GM23248 (cell line): ENCODE data around the gene ADARB1. TPM values are rescaled to one million over a fixed set of nuclear protein-coding genes. Genes with fewer than 3 reads are reported as not detected.
A peak's percentile ranks its signal among the peaks of the same experiment; 100 is the strongest.
"Not testable (repeated sequence)": the region's sequence is repeated elsewhere in the genome, so short reads cannot be mapped to it uniquely, and the experiment has no call there.

ENCODE experiments used
- DNase-seq: peaks from one replicate; pipeline ENCODE4 v3.0.0-alpha.2; 2015
- H2AFZ ChIP-seq: fragments of 200-600 bp; sonication (generic); 2 replicates; pipeline ENCODE4 v1.6.1; 2016; ENCODE audit warnings: antibody characterized with exemption
- H3F3A ChIP-seq: fragments of 200-600 bp; sonication (generic); 2 replicates; pipeline ENCODE4 v1.6.1; 2016; ENCODE audit warnings: mild to moderate bottlenecking, antibody characterized with exemption, mixed run types; ENCODE audit not compliant: insufficient read depth
- H3K27ac ChIP-seq: fragments of 200-600 bp; sonication (generic); 2 replicates; pipeline ENCODE4 v1.5.1; 2016; ENCODE audit warnings: mild to moderate bottlenecking
- H3K27me3 ChIP-seq: fragments of 200-600 bp; sonication (generic); replicated peaks from 2 replicates; pipeline ENCODE4 v1.6.1; 2016; ENCODE audit warnings: mild to moderate bottlenecking; ENCODE audit not compliant: insufficient read depth
- H3K36me3 ChIP-seq: fragments of 200-600 bp; sonication (generic); 2 replicates; pipeline ENCODE4 v1.6.1; 2016; ENCODE audit warnings: low read depth, mild to moderate bottlenecking
- H3K4me1 ChIP-seq: fragments of 200-600 bp; sonication (generic); 2 replicates; pipeline ENCODE4 v1.6.1; 2016; ENCODE audit warnings: mild to moderate bottlenecking; ENCODE audit not compliant: insufficient read depth
- H3K4me2 ChIP-seq: fragments of 200-600 bp; sonication (generic); one replicate; pipeline ENCODE4 v1.6.1; 2016; ENCODE audit warnings: mild to moderate bottlenecking; ENCODE audit not compliant: unreplicated experiment
- H3K4me3 ChIP-seq: fragments of 200-600 bp; sonication (generic); 2 replicates; pipeline ENCODE4 v1.5.1; 2016; ENCODE audit warnings: mild to moderate bottlenecking
- H3K79me2 ChIP-seq: fragments of 200-600 bp; sonication (generic); 2 replicates; pipeline ENCODE4 v1.6.1; 2016; ENCODE audit warnings: mild to moderate bottlenecking; ENCODE audit not compliant: insufficient read depth
- H3K9ac ChIP-seq: fragments of 200-600 bp; sonication (generic); 2 replicates; pipeline ENCODE4 v1.6.1; 2016; ENCODE audit warnings: mild to moderate bottlenecking
- H3K9me2 ChIP-seq: fragments of 200-600 bp; sonication (generic); 2 replicates; pipeline ENCODE4 v1.6.1; 2016; ENCODE audit warnings: mixed run types, mild to moderate bottlenecking, moderate library complexity; ENCODE audit not compliant: insufficient read depth
- H3K9me3 ChIP-seq: fragments of 200-600 bp; sonication (generic); one replicate; pipeline ENCODE4 v1.6.1; 2017; ENCODE audit warnings: low read depth
- H4K20me1 ChIP-seq: fragments of 200-600 bp; sonication (generic); 2 replicates; pipeline ENCODE4 v1.6.0; 2016; ENCODE audit not compliant: insufficient read depth
- EZH2 ChIP-seq: fragments of 200-600 bp; sonication (generic); IDR thresholded peaks from 2 replicates; pipeline ENCODE4 v1.6.1; 2018; ENCODE audit warnings: antibody characterized with exemption, mild to moderate bottlenecking; ENCODE audit not compliant: insufficient read depth, poor library complexity, severe bottlenecking
- EZH2phosphoT487 ChIP-seq: fragments of 200-600 bp; sonication (generic); IDR thresholded peaks from 2 replicates; pipeline ENCODE4 v1.6.1; 2018; ENCODE audit warnings: antibody characterized with exemption, moderate library complexity, mild to moderate bottlenecking, low read depth; ENCODE audit not compliant: insufficient read depth
- WGBS, 2 experiments: methylation state at CpG; one replicate each; pipeline ENCODE4 v1.1.6; 2015 to 2017; ENCODE audit warnings: low lambda C conversion rate in 2 of 2, low coverage in 1 of 2; ENCODE audit errors: missing lambda C conversion rate in 2 of 2; 5-methylcytosine and 5-hydroxymethylcytosine counted together
- in situ Hi-C: fragments of 300-500 bp; cut with MboI; formaldehyde crosslinking; loops from 2 replicates; pipeline ENCODE4 v1.15.0; 2020
- polyA plus RNA-seq: library from polyadenylated mRNA; unstranded; fragments of >200 nt; fragmentation: Nextera tagmentation; extraction: Ambion mirVana; gene quantifications from 2 replicates; pipeline ENCODE4 v1.2.1, GENCODE V29; 2016
- total RNA-seq: library from RNA; depleted of rRNA; stranded (reverse); fragments of >200 nt; shearing (Covaris generic); gene quantifications from 2 replicates; pipeline ENCODE4 v1.2.3, GENCODE V29; 2014

ADARB1 gene
- total and polyA plus RNA-seq, 2 experiments from 2014 or later = 16.3 to 17.4 TPM

GRCh38 chr21:45139473-45139872 lies 65.1 kb downstream of the ADARB1 start:
- no peak overlapping the region for H2AFZ ChIP-seq
- H3K9me2 ChIP-seq = no peaks in the 10 kb centered on the region
- H3K79me2 ChIP-seq = peaks cover 12% of the 10 kb centered on the region; the same call in 1 of the 2 replicates
- no peak overlapping the region for H3K4me3 ChIP-seq
- no peaks in the 10 kb centered on the region for H3K27me3 ChIP-seq
- in situ Hi-C loops = no loop called here
- H3F3A ChIP-seq = peaks cover 28% of the 10 kb centered on the region
- H4K20me1 ChIP-seq = no peaks in the 10 kb centered on the region
- DNase-seq = no peak
- H3K36me3 ChIP-seq = no peaks in the 10 kb centered on the region
- H3K9me3 ChIP-seq = no peaks in the 10 kb centered on the region
- peaks cover 24% of the 10 kb centered on the region for H3K4me1 ChIP-seq
- TF ChIP-seq EZH2phosphoT487 = no peak
- TF ChIP-seq EZH2 = no peak
- WGBS, 2 experiments = 95 to 97% methylated on average over 12 to 13 of the region's 13 CpGs
- no peak overlapping the region for H3K4me2 ChIP-seq
- H3K27ac ChIP-seq = no peak overlapping the region
- H3K9ac ChIP-seq = no peak overlapping the region

DNA sequence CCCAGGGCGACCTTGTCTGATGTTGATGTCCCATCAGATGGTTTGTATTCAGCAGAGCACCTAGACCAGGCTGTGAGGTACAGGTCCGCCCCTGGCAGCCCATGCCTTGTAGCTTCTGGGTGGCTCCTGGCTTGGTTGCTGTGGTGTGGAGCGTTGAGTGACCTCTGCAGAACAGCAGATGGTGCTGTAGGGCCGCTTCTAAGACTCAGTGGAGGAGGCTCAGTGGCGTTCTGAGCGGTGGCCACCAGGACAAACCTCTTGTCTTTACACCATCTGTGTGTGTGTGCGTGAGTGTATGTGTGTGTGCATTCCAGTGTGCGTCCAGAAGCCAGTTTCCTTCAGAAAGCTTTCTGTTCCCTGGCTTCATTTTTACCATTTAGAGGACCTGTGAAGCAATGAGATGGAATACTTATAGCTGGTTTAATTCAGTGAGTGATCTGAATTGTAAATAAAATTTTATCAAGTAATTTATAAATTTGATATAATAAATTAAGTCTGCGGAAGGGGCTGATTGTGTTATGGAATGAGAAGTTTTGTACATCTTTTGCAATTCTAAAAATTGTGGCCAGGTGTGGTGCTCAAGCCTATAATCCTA lies 66.1 kb downstream of the ADARB1 start:
- no peaks in the 10 kb centered on the region for H4K20me1 ChIP-seq
- no peak overlapping the region for H3K4me3 ChIP-seq
- TF ChIP-seq EZH2 (no peak), EZH2phosphoT487 (no peak)
- H3K4me2 ChIP-seq = no peak overlapping the region
- peaks cover 6% of the 10 kb centered on the region; the same call in 1 of the 2 replicates for H3K36me3 ChIP-seq
- 0 out of 2 replicates have a peak, but pooled peaks cover 8% of the 10 kb centered on the region for H3K79me2 ChIP-seq
- no peak overlapping the region for H3K9ac ChIP-seq
- H3F3A ChIP-seq = peaks cover 28% of the 10 kb centered on the region
- peak; percentile 95 for DNase-seq
- no peaks in the 10 kb centered on the region for H3K9me2 ChIP-seq
- no peaks in the 10 kb centered on the region for H3K27me3 ChIP-seq
- H3K4me1 ChIP-seq = peaks cover 24% of the 10 kb centered on the region
- no peak overlapping the region for H2AFZ ChIP-seq
- H3K27ac ChIP-seq = no peak overlapping the region
- H3K9me3 ChIP-seq = no peaks in the 10 kb centered on the region
- in situ Hi-C loops = loop anchor here (10.0 kb wide), 1 partner anchor 314 kb away; no protein-coding TSS in a partner anchor
- WGBS, 2 experiments = 21 to 26% methylated on average over 9 of the region's 9 CpGs

GRCh38 chr21:45140944-45141343 lies 66.6 kb downstream of the ADARB1 start:
- DNase-seq, H3K9ac ChIP-seq, H3K4me3 ChIP-seq, H4K20me1 ChIP-seq, H3K9me3 ChIP-seq, H3K4me2 ChIP-seq, H3K27me3 ChIP-seq, H3K79me2 ChIP-seq, H3K27ac ChIP-seq, H3K9me2 ChIP-seq, H2AFZ ChIP-seq, H3K36me3 ChIP-seq: not testable (repeated sequence)
- H3K4me1 ChIP-seq = peaks cover 24% of the 10 kb centered on the region
- WGBS, 2 experiments = 96 to 98% methylated on average over 4 of the region's 4 CpGs
- H3F3A ChIP-seq = peaks cover 27% of the 10 kb centered on the region
- in situ Hi-C loops = loop anchor here (10.0 kb wide), 1 partner anchor 314 kb away; no protein-coding TSS in a partner anchor

GRCh38 chr21:45141507-45141906 lies 67.1 kb downstream of the ADARB1 start:
- Histone ChIP-seq H3K79me2 (0 out of 2 replicates have a peak, but pooled peaks cover 8% of the 10 kb centered on the region), H3K4me1 (peaks cover 20% of the 10 kb centered on the region), H3K4me2 (no peak overlapping the region), H4K20me1 (no peaks in the 10 kb centered on the region), H3F3A (peaks cover 22% of the 10 kb centered on the region), H3K9ac (no peak overlapping the region), H3K36me3 (peaks cover 6% of the 10 kb centered on the region; the same call in 1 of the 2 replicates), H2AFZ (no peak overlapping the region), H3K4me3 (no peak overlapping the region), H3K9me3 (no peaks in the 10 kb centered on the region), H3K27ac (no peak overlapping the region), H3K9me2 (no peaks in the 10 kb centered on the region), H3K27me3 (no peaks in the 10 kb centered on the region)
- WGBS, 2 experiments = 87 to 91% methylated on average over 5 of the region's 5 CpGs
- no peak for DNase-seq
- in situ Hi-C loops = loop anchor here (10.0 kb wide), 1 partner anchor 313 kb away; no protein-coding TSS in a partner anchor
- TF ChIP-seq EZH2 (no peak), EZH2phosphoT487 (no peak)
